K562 (cell line): Measurements from ENCODE around the gene NR2F1. TPM values are rescaled to one million over a fixed set of nuclear protein-coding genes. Genes with fewer than 3 reads are reported as not detected.

Experiments used
- ATAC-seq: fragments of 200-7000 bp; cut with Tn5 transposase; 3 replicates; pipeline ENCODE4 v1.9.1; 2020; ENCODE audit warnings: moderate library complexity
- BruUV-seq: library from RNA; stranded (reverse); fragments of 400-500 nt; replicated peaks from 2 replicates; lab custom pipeline; 2021; lab: Mats Ljungman, UMichigan
- CTCF ChIA-PET: fragments of 300-600 bp; formaldehyde crosslinking; extraction: SDS; loops from one replicate; lab custom pipeline; 2021; ENCODE audit warnings: low intra/inter-chr PET ratio; lab: Yijun Ruan, JAX
- POLR2A ChIA-PET: fragments of 300-600, 350-650 bp; sonication (Branson Sonifier 250); formaldehyde crosslinking; extraction: SDS; loops from one replicate; lab custom pipeline; 2021; ENCODE audit warnings: antibody characterized with exemption, inconsistent platforms; lab: Yijun Ruan, JAX
- DNase-seq, 4 experiments: peaks; one replicate each; pipeline versions ENCODE4 v3.0.0 to v3.0.0-alpha.2; 2011 to 2018; ENCODE audit warnings: low spot score in 3 of 4, mixed read lengths in 3 of 4; ENCODE audit errors: extremely low read depth in 1 of 4
- FAIRE-seq: peaks from 2 replicates; lab custom pipeline; 2011; peaks lifted over from hg19 to GRCh38; lab: Jason Lieb, UNC
- H2AFZ ChIP-seq: 2 replicates; pipeline ENCODE4 v1.6.0; 2011; ENCODE audit warnings: low read depth, low read length, control low read depth, inconsistent platforms
- H3K27ac ChIP-seq: fragments of 200-600 bp; 3 replicates; pipeline ENCODE4 v1.8.0; 2011; ENCODE audit warnings: low read depth, mild to moderate bottlenecking, control low read depth, inconsistent platforms, low read length, moderate library complexity, mixed read lengths; ENCODE audit errors: extremely low read depth
- H3K27me3 ChIP-seq, 2 experiments: fragments of 300-600 bp in 1 of 2; 2 replicates in 1 of 2; 3 replicates in 1 of 2; pipeline versions ENCODE4 v1.6.0 to v1.8.0; 2011; ENCODE audit warnings: inconsistent platforms in 2 of 2, low read length in 2 of 2, mild to moderate bottlenecking in 1 of 2, mixed read lengths in 1 of 2, moderate library complexity in 1 of 2; ENCODE audit not compliant: control insufficient read depth in 2 of 2, insufficient read depth in 2 of 2
- H3K36me3 ChIP-seq: fragments of 300-600 bp; 3 replicates; pipeline ENCODE4 v1.8.0; 2011; ENCODE audit warnings: mild to moderate bottlenecking, low read length, inconsistent platforms; ENCODE audit not compliant: control insufficient read depth, insufficient read depth
- H3K4me1 ChIP-seq, 2 experiments: fragments of 200-600 bp in 1 of 2; replicated peaks in 1 of 2; 2 replicates in 1 of 2; 3 replicates in 1 of 2; pipeline versions ENCODE4 v1.5.1 to v1.8.0; 2011; ENCODE audit warnings: inconsistent platforms in 2 of 2, low read length in 2 of 2, mild to moderate bottlenecking in 1 of 2, mixed read lengths in 1 of 2, moderate library complexity in 1 of 2; ENCODE audit not compliant: control insufficient read depth in 2 of 2, insufficient read depth in 2 of 2
- H3K4me2 ChIP-seq: 2 replicates; pipeline ENCODE4 v1.6.1; 2011; ENCODE audit warnings: low read length, control low read depth, inconsistent platforms, mixed read lengths; ENCODE audit not compliant: insufficient read depth
- H3K4me3 ChIP-seq: fragments of 200-600 bp; sonication (generic), shearing (Covaris generic); 2 replicates; pipeline ENCODE4 v1.5.1; 2016; ENCODE audit warnings: control low read depth, inconsistent platforms
- H3K79me2 ChIP-seq: fragments of 200-600 bp; 3 replicates; pipeline ENCODE4 v1.8.0; 2011; ENCODE audit warnings: low read length, inconsistent platforms; ENCODE audit not compliant: control insufficient read depth, insufficient read depth
- H3K9ac ChIP-seq, 2 experiments: 2 replicates each; pipeline versions ENCODE4 v1.6.0 to v1.6.1; 2011; ENCODE audit warnings: low read depth in 2 of 2, low read length in 2 of 2, control low read depth in 1 of 2, inconsistent platforms in 1 of 2, mild to moderate bottlenecking in 1 of 2, mixed read lengths in 1 of 2; ENCODE audit not compliant: insufficient read depth in 1 of 2
- H3K9me1 ChIP-seq: one replicate; pipeline ENCODE4 v1.6.0; 2011; ENCODE audit warnings: inconsistent platforms, mild to moderate bottlenecking, low read length, moderate library complexity; ENCODE audit not compliant: control insufficient read depth, insufficient read depth
- H3K9me3 ChIP-seq: replicated peaks from 2 replicates; pipeline ENCODE4 v1.5.1; 2011; ENCODE audit warnings: low read depth, low read length, inconsistent platforms; ENCODE audit not compliant: control insufficient read depth, insufficient read depth
- H4K20me1 ChIP-seq: replicated peaks from 2 replicates; pipeline ENCODE4 v1.6.1; 2011; ENCODE audit warnings: low read length, inconsistent platforms, mixed read lengths; ENCODE audit not compliant: control insufficient read depth, insufficient read depth
- BHLHE40 ChIP-seq: IDR thresholded peaks from 2 replicates; pipeline ENCODE4 v1.6.1; 2011; ENCODE audit warnings: low read length, improper control_type of control experiment
- CHD1 ChIP-seq: fragments of 200-600 bp; sonication (generic); IDR thresholded peaks from one replicate; pipeline ENCODE4 v1.6.1; 2012; ENCODE audit warnings: mild to moderate bottlenecking, moderate library complexity, low read length, inconsistent platforms
- EWSR1 ChIP-seq: fragments of 450-650 bp; IDR thresholded peaks from 2 replicates; pipeline ENCODE4 v1.6.1; 2018; ENCODE audit warnings: borderline replicate concordance, mild to moderate bottlenecking, low read depth, moderate library complexity; ENCODE audit not compliant: partially characterized antibody
- HDAC1 ChIP-seq, 2 experiments: fragments of 450-650 bp; IDR thresholded peaks; 2 replicates each; pipeline ENCODE4 v1.6.1; 2016 to 2017; ENCODE audit warnings: inconsistent platforms in 1 of 2, mild to moderate bottlenecking in 1 of 2, moderate library complexity in 1 of 2
- HNRNPL ChIP-seq: fragments of 200-400 bp; formaldehyde crosslinking; IDR thresholded peaks from 2 replicates; pipeline ENCODE4 v1.6.1; 2017; ENCODE audit warnings: low read depth, mild to moderate bottlenecking, low read length
- ILF3 ChIP-seq: fragments of 450-650 bp; IDR thresholded peaks from 2 replicates; pipeline ENCODE4 v1.6.1; 2018; ENCODE audit warnings: antibody characterized with exemption, mild to moderate bottlenecking, moderate library complexity, borderline replicate concordance
- KAT2B ChIP-seq: IDR thresholded peaks from one replicate; pipeline ENCODE4 v1.6.1; 2012; ENCODE audit warnings: low read depth, mild to moderate bottlenecking, control low read depth, inconsistent platforms, low read length, moderate library complexity
- NFE2L1 ChIP-seq: fragments of 450-650 bp; IDR thresholded peaks from 2 replicates; pipeline ENCODE4 v1.6.1; 2016; ENCODE audit warnings: missing genetic modification characterization, low read depth, mild to moderate bottlenecking, missing compliant biosample characterization, moderate library complexity, borderline replicate concordance
- NR0B1 ChIP-seq: fragments of 450-650 bp; IDR thresholded peaks from one replicate; pipeline ENCODE4 v1.6.1; 2018; ENCODE audit warnings: mild to moderate bottlenecking, moderate library complexity; ENCODE audit not compliant: partially characterized antibody
- SETDB1 ChIP-seq: IDR thresholded peaks from one replicate; pipeline ENCODE4 v1.6.1; 2012; ENCODE audit warnings: low read length, control low read depth, inconsistent platforms
- SNRNP70 ChIP-seq: fragments of 200-400 bp; formaldehyde crosslinking; optimal IDR thresholded peaks from 2 replicates; pipeline ENCODE3; 2017; ENCODE audit warnings: low read depth, low read length
- ZBTB43 ChIP-seq: sonication (generic); formaldehyde crosslinking; IDR thresholded peaks from 2 replicates; pipeline ENCODE4 v1.8.0; 2023; ENCODE audit warnings: mild to moderate bottlenecking, missing genetic modification reagents
- ZNF197 ChIP-seq: fragments of 200-800 bp; sonication (Bioruptor generic); IDR thresholded peaks from 2 replicates; pipeline ENCODE4 v1.6.1; 2016; ENCODE audit warnings: low read depth, missing genetic modification characterization, missing compliant biosample characterization
- ZNF551 ChIP-seq: fragments of 250-450 bp; sonication (Bioruptor Pico); IDR thresholded peaks from 2 replicates; pipeline ENCODE4 v1.5.0; 2021; ENCODE audit warnings: mild to moderate bottlenecking, moderate library complexity
- ZNF764 ChIP-seq: fragments of 250-450 bp; sonication (Bioruptor Pico); IDR thresholded peaks from 2 replicates; pipeline ENCODE4 v1.4.0; 2020; ENCODE audit warnings: low read depth, mild to moderate bottlenecking, moderate library complexity
- WGBS: fragments of 100-300 bp; shearing (Covaris generic); methylation state at CpG from one replicate; pipeline ENCODE4 v1.1.6; 2016; ENCODE audit warnings: low coverage, mixed read lengths; ENCODE audit not compliant: insufficient coverage; ENCODE audit errors: missing lambda C conversion rate; 5-methylcytosine and 5-hydroxymethylcytosine counted together
- in situ Hi-C: fragments of 300-500 bp; cut with MboI; formaldehyde crosslinking; loops from 4 replicates; pipeline ENCODE4 v1.15.0; 2018; ENCODE audit warnings: inconsistent platforms, mixed read lengths
- intact Hi-C: fragments of 100-400 bp; cut with micrococcal nuclease; formaldehyde crosslinking; loops from 2 replicates; pipeline ENCODE4 v1.14.2; 2022
- polyA plus RNA-seq, 8 experiments: library from polyadenylated mRNA; depleted of rRNA in 4 of 8; stranded (reverse) in 5 of 8; unstranded in 3 of 8; fragments of >200 nt; fragmentation: Nextera tagmentation in 2 of 8; fragmentation: Illumina TruSeq in 1 of 8; extraction: Ambion mirVana in 2 of 8; extraction: Trizol in 1 of 8; gene quantifications; 2 replicates each; pipeline versions ENCODE4 v1.2.1 to v1.2.3, GENCODE V29; 2011 to 2014; ENCODE audit warnings: inconsistent platforms in 1 of 8, missing spikeins in 1 of 8
- total RNA-seq, 7 experiments: library from RNA; depleted of rRNA in 6 of 7; stranded (reverse); fragments of >200 nt in 6 of 7; fragmentation: Illumina TruSeq in 2 of 7; extraction: Trizol in 2 of 7; gene quantifications; 2 replicates each; pipeline versions ENCODE4 v1.2.1 to v1.2.3, GENCODE V29; 2011 to 2021; ENCODE audit warnings: low replicate concordance in 1 of 7
- TF ChIP-seq, protein P1 (sequence below): fragments of 250-450 bp; sonication (Bioruptor Pico); IDR thresholded peaks from 2 replicates; pipeline ENCODE4 v1.5.0; 2020; ENCODE audit warnings: mild to moderate bottlenecking, borderline replicate concordance
- TF ChIP-seq, protein P2 (sequence below), 3 experiments: IDR thresholded peaks in 2 of 3; conservative IDR thresholded peaks in 1 of 3; 2 replicates each; pipeline ENCODE4 v1.5.1; 2011 to 2012; ENCODE audit warnings: low read length in 3 of 3, mild to moderate bottlenecking in 3 of 3, control low read depth in 2 of 3, improper control_type of control experiment in 1 of 3, inconsistent platforms in 1 of 3, low read depth in 1 of 3, mixed read lengths in 1 of 3, moderate library complexity in 1 of 3; ENCODE audit not compliant: insufficient read depth in 2 of 3

Gene NR2F1
- total and polyA plus RNA-seq, 9 of the 15 experiments (the other 6 are each of a cell fraction or from before 2014, with no cell fraction given), result 0.18 TPM; not detected in 8

DNA sequence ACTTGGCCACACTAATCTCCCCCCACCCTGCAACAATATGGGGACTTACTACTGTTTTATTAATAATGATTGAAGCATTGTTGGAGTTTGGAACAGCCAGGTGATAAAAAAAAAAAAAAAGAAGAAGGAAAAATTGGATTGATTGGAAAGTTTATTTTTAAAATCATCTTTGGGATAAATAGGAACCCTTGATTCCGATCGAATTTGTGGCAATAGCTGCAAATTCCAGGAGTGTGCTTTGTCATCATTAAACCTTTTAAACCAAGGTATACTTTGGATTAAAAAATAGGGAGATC, 907 bp upstream of the NR2F1 start:
- WGBS, result 5% methylated on average over 2 of the region's 2 CpGs
- ChIA-PET POLR2A (no interaction called here), CTCF (no interaction called here)
- peaks cover 0 to 14% of the 10 kb centered on the region in 2 experiments; a peak in 2 of 5 replicates for H3K4me1 ChIP-seq
- no peak overlapping the region for H3K27ac ChIP-seq
- H3K9me1 ChIP-seq, result no peaks in the 10 kb centered on the region
- H3K27me3 ChIP-seq, result peaks cover 0 to 12% of the 10 kb centered on the region in 2 experiments; a peak in 3 of 5 replicates
- H2AFZ ChIP-seq, result no peak overlapping the region
- no peak overlapping the region for H3K9ac ChIP-seq
- DNase-seq, result no peak
- no peak for TF ChIP-seq CHD1
- TF ChIP-seq HNRNPL, result no peak
- no peak for TF ChIP-seq SNRNP70
- TF ChIP-seq, protein P1, sequence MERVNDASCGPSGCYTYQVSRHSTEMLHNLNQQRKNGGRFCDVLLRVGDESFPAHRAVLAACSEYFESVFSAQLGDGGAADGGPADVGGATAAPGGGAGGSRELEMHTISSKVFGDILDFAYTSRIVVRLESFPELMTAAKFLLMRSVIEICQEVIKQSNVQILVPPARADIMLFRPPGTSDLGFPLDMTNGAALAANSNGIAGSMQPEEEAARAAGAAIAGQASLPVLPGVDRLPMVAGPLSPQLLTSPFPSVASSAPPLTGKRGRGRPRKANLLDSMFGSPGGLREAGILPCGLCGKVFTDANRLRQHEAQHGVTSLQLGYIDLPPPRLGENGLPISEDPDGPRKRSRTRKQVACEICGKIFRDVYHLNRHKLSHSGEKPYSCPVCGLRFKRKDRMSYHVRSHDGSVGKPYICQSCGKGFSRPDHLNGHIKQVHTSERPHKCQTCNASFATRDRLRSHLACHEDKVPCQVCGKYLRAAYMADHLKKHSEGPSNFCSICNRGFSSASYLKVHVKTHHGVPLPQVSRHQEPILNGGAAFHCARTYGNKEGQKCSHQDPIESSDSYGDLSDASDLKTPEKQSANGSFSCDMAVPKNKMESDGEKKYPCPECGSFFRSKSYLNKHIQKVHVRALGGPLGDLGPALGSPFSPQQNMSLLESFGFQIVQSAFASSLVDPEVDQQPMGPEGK (CRISPR knock-in tag), result no peak
- no peak for TF ChIP-seq ZNF764 (CRISPR knock-in tag)
- TF ChIP-seq BHLHE40, result no peak
- no peak for TF ChIP-seq NR0B1
- no peak for TF ChIP-seq NFE2L1 (tag)
- TF ChIP-seq SETDB1, result no peak
- TF ChIP-seq, protein P2, sequence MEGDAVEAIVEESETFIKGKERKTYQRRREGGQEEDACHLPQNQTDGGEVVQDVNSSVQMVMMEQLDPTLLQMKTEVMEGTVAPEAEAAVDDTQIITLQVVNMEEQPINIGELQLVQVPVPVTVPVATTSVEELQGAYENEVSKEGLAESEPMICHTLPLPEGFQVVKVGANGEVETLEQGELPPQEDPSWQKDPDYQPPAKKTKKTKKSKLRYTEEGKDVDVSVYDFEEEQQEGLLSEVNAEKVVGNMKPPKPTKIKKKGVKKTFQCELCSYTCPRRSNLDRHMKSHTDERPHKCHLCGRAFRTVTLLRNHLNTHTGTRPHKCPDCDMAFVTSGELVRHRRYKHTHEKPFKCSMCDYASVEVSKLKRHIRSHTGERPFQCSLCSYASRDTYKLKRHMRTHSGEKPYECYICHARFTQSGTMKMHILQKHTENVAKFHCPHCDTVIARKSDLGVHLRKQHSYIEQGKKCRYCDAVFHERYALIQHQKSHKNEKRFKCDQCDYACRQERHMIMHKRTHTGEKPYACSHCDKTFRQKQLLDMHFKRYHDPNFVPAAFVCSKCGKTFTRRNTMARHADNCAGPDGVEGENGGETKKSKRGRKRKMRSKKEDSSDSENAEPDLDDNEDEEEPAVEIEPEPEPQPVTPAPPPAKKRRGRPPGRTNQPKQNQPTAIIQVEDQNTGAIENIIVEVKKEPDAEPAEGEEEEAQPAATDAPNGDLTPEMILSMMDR (IDR thresholded peaks at IDR 0.05 in 2 of 3, conservative IDR thresholded peaks at IDR 0.05 in 1 of 3; ENCODE audit: insufficient read depth in 2 of 3, low read depth in 1 of 3, low read length in 3 of 3), result no peak
- TF ChIP-seq ZNF551 (CRISPR knock-in tag), result no peak
- no peak for TF ChIP-seq ILF3
- no peak for TF ChIP-seq EWSR1
- TF ChIP-seq ZBTB43 (CRISPR knock-in tag), result no peak
- no peak for TF ChIP-seq KAT2B
- TF ChIP-seq ZNF197 (CRISPR knock-in tag), result no peak
- no peak for TF ChIP-seq HDAC1 (IDR thresholded peaks at IDR 0.05)
- H3K4me3 ChIP-seq, result no peak overlapping the region
- no TSS peak for BruUV-seq
- H3K9me3 ChIP-seq, result no peaks in the 10 kb centered on the region
- no peaks in the 10 kb centered on the region for H4K20me1 ChIP-seq
- intact Hi-C loops (loop anchor here (5.0 kb wide), 1 partner anchor 1155 kb away; no protein-coding TSS in a partner anchor), in situ Hi-C loops (loop anchor here (25.0 kb wide), 1 partner anchor 1155 kb away; no protein-coding TSS in a partner anchor)
- H3K36me3 ChIP-seq, result no peaks in the 10 kb centered on the region
- H3K4me2 ChIP-seq, result no peak overlapping the region
- no peak for ATAC-seq
- no peak for FAIRE-seq
- H3K79me2 ChIP-seq, result no peaks in the 10 kb centered on the region
